Vagina (tissue), 2 donors: ENCODE results near the gene ARHGAP6. TPM values are rescaled to one million over a fixed set of nuclear protein-coding genes. Genes with fewer than 3 reads are reported as not detected.
"Not testable (repeated sequence)": the region's sequence is repeated elsewhere in the genome, so short reads cannot be mapped to it uniquely, and the experiment has no call there.

ENCODE experiments used
- DNase-seq, 2 donors: peaks; one replicate each; pipeline ENCODE4 v3.0.0-alpha.2; 2017; ENCODE audit errors: extremely low spot score in 2 of 2
- H3K27ac ChIP-seq: fragments of 200-600 bp; sonication (generic); one replicate; pipeline ENCODE4 v1.5.1; 2019
- H3K27me3 ChIP-seq: fragments of 200-600 bp; sonication (generic); one replicate; pipeline ENCODE4 v1.5.1; 2019
- H3K36me3 ChIP-seq, 2 donors: fragments of 200-600 bp; sonication (generic); one replicate each; pipeline ENCODE4 v1.5.1; 2017 to 2019
- H3K4me1 ChIP-seq: fragments of 200-600 bp; sonication (generic); one replicate; pipeline ENCODE4 v1.5.1; 2019
- H3K4me3 ChIP-seq, 2 donors: fragments of 200-600 bp; sonication (generic); 1 replicate in 1 of 2; 2 replicates in 1 of 2; pipeline ENCODE4 v1.5.1; 2016 to 2019
- H3K9me3 ChIP-seq: fragments of 200-600 bp; sonication (generic); one replicate; pipeline ENCODE4 v1.5.1; 2019
- CTCF ChIP-seq, 3 experiments: fragments of 450-650 bp in 2 of 3; fragments of 200-600 bp in 1 of 3; sonication (generic) in 1 of 3; IDR thresholded peaks; one replicate each; pipeline ENCODE4 v1.5.1; 2017 to 2019; ENCODE audit warnings: antibody characterized with exemption in 3 of 3, mild to moderate bottlenecking in 2 of 3, moderate library complexity in 2 of 3
- POLR2A ChIP-seq, 2 donors: fragments of 450-650 bp; IDR thresholded peaks; one replicate each; pipeline ENCODE4 v1.6.1; 2017; ENCODE audit warnings: antibody characterized with exemption in 2 of 2, mild to moderate bottlenecking in 2 of 2, moderate library complexity in 2 of 2
- POLR2AphosphoS5 ChIP-seq, 2 donors: sonication (generic); formaldehyde crosslinking; IDR thresholded peaks; one replicate each; pipeline ENCODE4 v1.9.0; 2017; ENCODE audit warnings: antibody characterized with exemption in 2 of 2, mild to moderate bottlenecking in 2 of 2, low read depth in 1 of 2; ENCODE audit not compliant: insufficient read depth in 1 of 2
- intact Hi-C: fragments of 100-400 bp; cut with DNase I; formaldehyde crosslinking; loops from one replicate; pipeline ENCODE4 v1.15.1; 2023
- total RNA-seq: library from RNA; depleted of rRNA; stranded (reverse); fragments of >200 nt; gene quantifications from one replicate; pipeline ENCODE4 v1.2.3, GENCODE V29; 2016

The ARHGAP6 gene
- total RNA-seq, 1 donor from 2014 or later, result 15.7 TPM

GRCh38 chrX:11241720-11242119 lies 424.0 kb downstream of the ARHGAP6 start:
- Histone ChIP-seq H3K27ac (no peak overlapping the region), H3K36me3 (no peaks in the 10 kb centered on the region), H3K27me3 (no peaks in the 10 kb centered on the region), H3K4me1 (peaks cover 12% of the 10 kb centered on the region), H3K4me3 (no peak overlapping the region), H3K9me3 (no peaks in the 10 kb centered on the region)
- TF ChIP-seq POLR2A (IDR thresholded peaks at IDR 0.05) (no peak), POLR2AphosphoS5 (IDR thresholded peaks at IDR 0.05; ENCODE audit: insufficient read depth in 1 of 2, low read depth in 1 of 2) (no peak), CTCF (IDR thresholded peaks at IDR 0.05) (no peak)
- no peak for DNase-seq
- intact Hi-C loops, result no loop called here

GRCh38 chrX:11239230-11239629 lies 426.5 kb downstream of the ARHGAP6 start:
- intact Hi-C loops, result no loop called here
- no peaks in the 10 kb centered on the region for H3K36me3 ChIP-seq
- H3K4me3 ChIP-seq, result no peak overlapping the region
- TF ChIP-seq POLR2AphosphoS5 (IDR thresholded peaks at IDR 0.05; ENCODE audit: insufficient read depth in 1 of 2, low read depth in 1 of 2) (peak in 1 of 2 donors; percentile 61), CTCF (IDR thresholded peaks at IDR 0.05) (no peak)
- DNase-seq, result no peak
- no peaks in the 10 kb centered on the region for H3K27me3 ChIP-seq
- H3K4me1 ChIP-seq, result peaks cover 4% of the 10 kb centered on the region
- no peaks in the 10 kb centered on the region for H3K9me3 ChIP-seq
- H3K27ac ChIP-seq, result peak overlapping the region; percentile 9

- H3K4me1 ChIP-seq, intact Hi-C loops, H3K36me3 ChIP-seq, DNase-seq, H3K9me3 ChIP-seq, H3K27me3 ChIP-seq, H3K4me3 ChIP-seq, H3K27ac ChIP-seq: not testable (repeated sequence)
Observed at GRCh38 chrX:11235377-11235776, 430.3 kb downstream of the ARHGAP6 start.

- no peak for TF ChIP-seq CTCF (IDR thresholded peaks at IDR 0.05)
- no peak for TF ChIP-seq POLR2AphosphoS5 (IDR thresholded peaks at IDR 0.05; ENCODE audit: insufficient read depth in 1 of 2, low read depth in 1 of 2)
- TF ChIP-seq POLR2A (IDR thresholded peaks at IDR 0.05), result no peak
- H3K9me3 ChIP-seq, result no peaks in the 10 kb centered on the region
- DNase-seq, result no peak
- H3K27me3 ChIP-seq, result no peaks in the 10 kb centered on the region
- intact Hi-C loops, result no loop called here
- no peaks in the 10 kb centered on the region for H3K4me1 ChIP-seq
- H3K36me3 ChIP-seq, result no peaks in the 10 kb centered on the region
- H3K27ac ChIP-seq, result no peak overlapping the region
- H3K4me3 ChIP-seq, result no peak overlapping the region
Observed at GRCh38 chrX:11215191-11215921, 450.4 kb downstream of the ARHGAP6 start.

GRCh38 chrX:11214346-11215190 lies 451.2 kb downstream of the ARHGAP6 start:
- intact Hi-C loops, result no loop called here
- no peaks in the 10 kb centered on the region for H3K9me3 ChIP-seq
- no peaks in the 10 kb centered on the region for H3K36me3 ChIP-seq
- no peak for DNase-seq
- H3K4me3 ChIP-seq, result no peak overlapping the region
- TF ChIP-seq POLR2AphosphoS5 (IDR thresholded peaks at IDR 0.05; ENCODE audit: insufficient read depth in 1 of 2, low read depth in 1 of 2) (no peak), POLR2A (IDR thresholded peaks at IDR 0.05) (no peak), CTCF (IDR thresholded peaks at IDR 0.05) (no peak)
- H3K27ac ChIP-seq, result no peak overlapping the region
- no peaks in the 10 kb centered on the region for H3K27me3 ChIP-seq
- H3K4me1 ChIP-seq, result no peaks in the 10 kb centered on the region
